ENCODE data around the gene PRMT9.

The PRMT9 gene

DNA sequence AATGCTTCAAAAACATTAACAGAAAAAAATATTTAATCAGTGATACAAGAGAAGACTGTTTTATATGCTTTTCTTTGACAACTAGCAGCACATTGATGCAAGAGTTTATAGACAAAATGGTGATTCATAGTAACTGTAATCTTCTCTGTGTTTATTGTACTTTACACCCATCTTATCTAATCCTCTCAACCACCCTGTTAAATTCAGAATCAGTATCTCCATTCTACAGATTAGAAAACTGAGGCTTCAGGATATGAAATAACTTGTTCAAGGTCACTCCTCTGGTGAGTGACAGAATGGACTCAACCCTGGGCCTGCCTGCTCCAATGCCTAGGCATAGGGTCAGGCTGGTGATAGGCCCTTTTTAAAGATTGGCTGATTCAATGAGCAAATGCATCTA is 92.9 kb downstream of the PRMT9 start:
- TF ChIP-seq CEBPB (IDR thresholded peaks at IDR 0.05) (no peak), EP300 (IDR thresholded peaks at IDR 0.05; ENCODE audit: borderline replicate concordance) (no peak)
- TF ChIP-seq, protein P1, sequence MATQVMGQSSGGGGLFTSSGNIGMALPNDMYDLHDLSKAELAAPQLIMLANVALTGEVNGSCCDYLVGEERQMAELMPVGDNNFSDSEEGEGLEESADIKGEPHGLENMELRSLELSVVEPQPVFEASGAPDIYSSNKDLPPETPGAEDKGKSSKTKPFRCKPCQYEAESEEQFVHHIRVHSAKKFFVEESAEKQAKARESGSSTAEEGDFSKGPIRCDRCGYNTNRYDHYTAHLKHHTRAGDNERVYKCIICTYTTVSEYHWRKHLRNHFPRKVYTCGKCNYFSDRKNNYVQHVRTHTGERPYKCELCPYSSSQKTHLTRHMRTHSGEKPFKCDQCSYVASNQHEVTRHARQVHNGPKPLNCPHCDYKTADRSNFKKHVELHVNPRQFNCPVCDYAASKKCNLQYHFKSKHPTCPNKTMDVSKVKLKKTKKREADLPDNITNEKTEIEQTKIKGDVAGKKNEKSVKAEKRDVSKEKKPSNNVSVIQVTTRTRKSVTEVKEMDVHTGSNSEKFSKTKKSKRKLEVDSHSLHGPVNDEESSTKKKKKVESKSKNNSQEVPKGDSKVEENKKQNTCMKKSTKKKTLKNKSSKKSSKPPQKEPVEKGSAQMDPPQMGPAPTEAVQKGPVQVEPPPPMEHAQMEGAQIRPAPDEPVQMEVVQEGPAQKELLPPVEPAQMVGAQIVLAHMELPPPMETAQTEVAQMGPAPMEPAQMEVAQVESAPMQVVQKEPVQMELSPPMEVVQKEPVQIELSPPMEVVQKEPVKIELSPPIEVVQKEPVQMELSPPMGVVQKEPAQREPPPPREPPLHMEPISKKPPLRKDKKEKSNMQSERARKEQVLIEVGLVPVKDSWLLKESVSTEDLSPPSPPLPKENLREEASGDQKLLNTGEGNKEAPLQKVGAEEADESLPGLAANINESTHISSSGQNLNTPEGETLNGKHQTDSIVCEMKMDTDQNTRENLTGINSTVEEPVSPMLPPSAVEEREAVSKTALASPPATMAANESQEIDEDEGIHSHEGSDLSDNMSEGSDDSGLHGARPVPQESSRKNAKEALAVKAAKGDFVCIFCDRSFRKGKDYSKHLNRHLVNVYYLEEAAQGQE (IDR thresholded peaks at IDR 0.05; ENCODE audit: low read depth): no peak

GRCh38 chr4:147590249-147590920 is 93.6 kb downstream of the PRMT9 start:
- TF ChIP-seq NFIC (IDR thresholded peaks at IDR 0.05) (no peak), RAD21 (IDR thresholded peaks at IDR 0.05; ENCODE audit: low read depth) (peak; percentile 97)

DNA sequence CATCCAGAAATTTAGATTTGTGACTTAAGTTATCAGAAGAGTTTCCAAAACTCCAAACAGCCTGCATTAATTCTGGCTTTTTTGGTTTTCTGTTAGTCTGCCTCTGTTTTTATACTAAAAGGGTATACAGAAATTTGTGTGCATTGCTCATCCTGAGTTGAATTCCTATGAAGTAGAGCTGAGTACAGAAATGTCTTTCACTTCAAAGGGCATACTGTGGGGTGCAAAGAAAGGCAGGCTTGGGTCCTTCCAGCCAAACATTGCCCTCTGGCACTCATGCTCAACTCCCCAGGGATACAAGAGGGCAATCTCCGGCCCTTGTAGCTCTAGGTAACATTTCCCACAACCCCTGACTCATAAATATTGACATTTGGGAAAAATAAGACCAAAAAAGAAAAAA is 94.4 kb downstream of the PRMT9 start:
- TF ChIP-seq YY1 (IDR thresholded peaks at IDR 0.05; ENCODE audit: low read depth) (no peak), EP300 (IDR thresholded peaks at IDR 0.05; ENCODE audit: borderline replicate concordance) (no peak), TAF1 (IDR thresholded peaks at IDR 0.05; ENCODE audit: low read depth) (no peak), EGR1 (IDR thresholded peaks at IDR 0.05) (no peak), CEBPB (IDR thresholded peaks at IDR 0.05) (no peak), FOXM1 (IDR thresholded peaks at IDR 0.05; ENCODE audit: borderline replicate concordance, low read depth) (no peak), TCF12 (IDR thresholded peaks at IDR 0.05; ENCODE audit: low read depth) (no peak), USF1 (IDR thresholded peaks at IDR 0.05) (no peak), RAD21 (IDR thresholded peaks at IDR 0.05; ENCODE audit: low read depth) (no peak), ZBTB7A (IDR thresholded peaks at IDR 0.05; ENCODE audit: low read depth) (no peak), NFIC (IDR thresholded peaks at IDR 0.05) (no peak)
- TF ChIP-seq, protein P2, sequence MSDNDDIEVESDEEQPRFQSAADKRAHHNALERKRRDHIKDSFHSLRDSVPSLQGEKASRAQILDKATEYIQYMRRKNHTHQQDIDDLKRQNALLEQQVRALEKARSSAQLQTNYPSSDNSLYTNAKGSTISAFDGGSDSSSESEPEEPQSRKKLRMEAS (IDR thresholded peaks at IDR 0.05): no peak

Data from Ishikawa (cell line).